ENCODE data around the gene LRRC73. TPM values are rescaled to one million over a fixed set of nuclear protein-coding genes. Genes with fewer than 3 reads are reported as not detected.
"Not testable (repeated sequence)": the region's sequence is repeated elsewhere in the genome, so short reads cannot be mapped to it uniquely, and the experiment has no call there.

LRRC73 gene
- total and polyA plus RNA-seq, 8 donors = 0.38 to 1.5 (median 0.82) TPM

GRCh38 chr6:43468240-43468639 is 41.9 kb downstream of the LRRC73 start:
- intact Hi-C loops (cut with DNase I) = no loop called here
- ATAC-seq (no peak), FAIRE-seq (no peak), DNase-seq (no peak)
- H3K4me1 ChIP-seq = no peaks in the 10 kb centered on the region
- 77 to 81% methylated on average over 4 of the region's 4 CpGs for WGBS, 2 donors
- no peak overlapping the region for H3K4me3 ChIP-seq
- no peaks in the 10 kb centered on the region for H3K27me3 ChIP-seq
- H3K9me3 ChIP-seq = no peaks in the 10 kb centered on the region
- TF ChIP-seq CTCF (IDR thresholded peaks at IDR 0.05) = no peak
- no peak overlapping the region for H3K27ac ChIP-seq
- no peaks in the 10 kb centered on the region for H3K36me3 ChIP-seq

DNA sequence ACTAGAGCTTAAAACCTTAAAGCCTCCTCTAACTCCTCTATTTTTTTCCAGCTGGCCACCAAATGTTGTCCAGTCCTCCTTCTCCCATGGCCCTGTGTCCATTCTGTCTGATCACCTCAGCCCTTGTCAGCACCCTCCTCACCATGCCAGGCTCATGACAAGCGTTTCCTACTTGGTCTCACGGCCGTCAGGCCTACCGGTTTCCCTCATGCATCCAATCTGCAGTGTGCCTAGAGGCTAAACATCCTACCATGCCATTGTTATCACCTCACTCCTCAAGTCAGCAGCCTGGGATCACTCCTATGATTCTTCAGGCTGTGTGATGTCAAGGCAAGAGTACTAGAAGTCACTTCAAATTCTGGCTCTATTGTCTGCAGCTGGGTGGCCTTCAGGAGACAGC is 42.4 kb downstream of the LRRC73 start:
- no peaks in the 10 kb centered on the region for H3K9me3 ChIP-seq
- WGBS, 2 donors = 76 to 79% methylated on average over 4 of the region's 4 CpGs
- H3K27me3 ChIP-seq = no peaks in the 10 kb centered on the region
- H3K4me1 ChIP-seq = no peaks in the 10 kb centered on the region
- H3K36me3 ChIP-seq = no peaks in the 10 kb centered on the region
- ATAC-seq (no peak), FAIRE-seq (no peak), DNase-seq (no peak)
- H3K27ac ChIP-seq = no peak overlapping the region
- TF ChIP-seq CTCF (IDR thresholded peaks at IDR 0.05) = no peak
- H3K4me3 ChIP-seq = no peak overlapping the region
- intact Hi-C loops (cut with DNase I) = no loop called here

GRCh38 chr6:43467265-43467664 is 42.9 kb downstream of the LRRC73 start:
- H3K4me1 ChIP-seq; ATAC-seq; FAIRE-seq; H3K9me3 ChIP-seq; intact Hi-C loops (cut with DNase I); H3K4me3 ChIP-seq; H3K36me3 ChIP-seq; H3K27ac ChIP-seq; DNase-seq; H3K27me3 ChIP-seq: not testable (repeated sequence)
- WGBS, 2 donors = 59 to 65% methylated on average over 5 of the region's 5 CpGs

GRCh38 chr6:43465948-43466347 is 44.2 kb downstream of the LRRC73 start:
- no peak overlapping the region for H3K27ac ChIP-seq
- no peaks in the 10 kb centered on the region for H3K36me3 ChIP-seq
- H3K4me3 ChIP-seq = no peak overlapping the region
- H3K9me3 ChIP-seq = no peaks in the 10 kb centered on the region
- 41 to 46% methylated on average over 2 of the region's 2 CpGs for WGBS, 2 donors
- no peak for TF ChIP-seq CTCF (IDR thresholded peaks at IDR 0.05)
- H3K27me3 ChIP-seq = peaks cover 0 to 4% (median 0%) of the 10 kb centered on the region in 4 donors
- intact Hi-C loops (cut with DNase I) = no loop called here
- no peak for ATAC-seq
- no peak for FAIRE-seq
- no peak for DNase-seq
- no peaks in the 10 kb centered on the region for H3K4me1 ChIP-seq

DNA sequence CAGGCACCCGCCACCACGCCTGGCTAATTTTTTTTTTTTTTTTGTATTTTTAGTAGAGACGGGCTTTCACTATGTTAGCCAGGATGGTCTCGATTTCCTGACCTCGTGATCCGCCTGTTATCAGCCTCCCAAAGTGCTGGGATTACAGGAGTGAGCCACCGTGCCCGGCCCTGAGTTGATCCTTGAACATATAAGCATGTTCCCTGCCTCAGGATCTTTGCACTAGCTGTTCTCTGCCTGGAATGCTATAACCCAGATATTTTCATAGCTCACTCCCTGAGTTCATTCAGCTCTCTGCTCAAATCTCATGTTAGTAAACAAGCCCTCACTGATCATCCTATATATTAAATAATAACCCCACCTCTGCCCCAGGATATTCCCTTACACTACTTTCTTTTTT is 45.8 kb downstream of the LRRC73 start:
- DNase-seq (no peak), FAIRE-seq (no peak), ATAC-seq (no peak)
- Histone ChIP-seq H3K36me3 (no peaks in the 10 kb centered on the region), H3K27me3 (peaks cover 0 to 7% (median 0%) of the 10 kb centered on the region in 4 donors), H3K4me3 (no peak overlapping the region), H3K27ac (no peak overlapping the region), H3K4me1 (no peaks in the 10 kb centered on the region), H3K9me3 (no peaks in the 10 kb centered on the region)
- TF ChIP-seq CTCF (IDR thresholded peaks at IDR 0.05) = no peak
- intact Hi-C loops (cut with DNase I) = no loop called here
- 61 to 75% methylated on average over 8 of the region's 8 CpGs for WGBS, 2 donors

DNA sequence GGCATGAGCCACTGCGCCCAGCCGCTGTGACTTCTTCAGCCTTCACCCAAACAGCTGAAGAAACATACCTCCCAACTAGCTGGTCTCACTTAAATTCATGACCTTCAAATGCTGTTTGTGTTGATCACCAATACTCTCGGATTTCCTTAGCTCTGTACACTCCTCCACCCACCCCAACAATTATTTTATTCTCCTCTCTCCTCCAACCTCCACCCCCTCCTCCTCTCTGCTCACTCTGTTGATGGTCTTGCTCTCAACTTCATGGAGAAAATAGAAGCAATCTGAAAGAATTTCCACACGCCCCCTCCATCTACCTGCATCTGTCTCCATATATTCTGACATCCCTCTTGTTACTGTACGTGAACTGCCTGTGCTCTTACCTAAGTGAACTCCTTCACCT is 48.2 kb downstream of the LRRC73 start:
- TF ChIP-seq CTCF (IDR thresholded peaks at IDR 0.05) = no peak
- Histone ChIP-seq H3K4me1 (no peaks in the 10 kb centered on the region), H3K36me3 (no peaks in the 10 kb centered on the region), H3K27me3 (peaks cover 0 to 9% (median 0%) of the 10 kb centered on the region in 4 donors), H3K4me3 (no peak overlapping the region), H3K9me3 (no peaks in the 10 kb centered on the region), H3K27ac (no peak overlapping the region)
- DNase-seq = no peak
- 34 to 38% methylated on average over 5 of the region's 5 CpGs for WGBS, 2 donors
- no peak for FAIRE-seq
- intact Hi-C loops (cut with DNase I) = no loop called here
- ATAC-seq = no peak
